HepG2 (cell line): ENCODE measurements around the gene RMND5A. TPM values are rescaled to one million over a fixed set of nuclear protein-coding genes. Genes with fewer than 3 reads are reported as not detected.

Experiments
- ATAC-seq: fragments of 200-7000 bp; cut with Tn5 transposase; 3 replicates; pipeline ENCODE4 v1.9.1; 2020; ENCODE audit warnings: mild to moderate bottlenecking, moderate library complexity
- BruUV-seq: library from RNA; stranded (reverse); fragments of 400-500 nt; replicated peaks from 2 replicates; lab custom pipeline; 2021; lab: Mats Ljungman, UMichigan
- CTCF ChIA-PET: fragments of 300-600 bp; formaldehyde crosslinking; extraction: SDS; loops from one replicate; lab custom pipeline; 2021; ENCODE audit warnings: low total read pairs, inconsistent platforms, low intra/inter-chr PET ratio; lab: Yijun Ruan, JAX
- POLR2A ChIA-PET: fragments of 350-600 bp; sonication (Branson Sonifier 250); formaldehyde crosslinking; loops from one replicate; lab custom pipeline; 2020; ENCODE audit warnings: antibody characterized with exemption, inconsistent platforms; lab: Yijun Ruan, JAX
- DNase-seq: peaks from one replicate; pipeline ENCODE4 v3.0.0-alpha.2; 2015; ENCODE audit warnings: low spot score
- FAIRE-seq: peaks from 3 replicates; lab custom pipeline; 2011; peaks lifted over from hg19 to GRCh38; lab: Jason Lieb, UNC
- H2AFZ ChIP-seq: one replicate; pipeline ENCODE4 v1.6.1; 2011; ENCODE audit warnings: low read length, inconsistent platforms
- H3K27ac ChIP-seq: fragments of 300-600 bp; 3 replicates; pipeline ENCODE4 v1.8.0; 2011; ENCODE audit warnings: mixed run types, mild to moderate bottlenecking, mixed read lengths, low read length, inconsistent platforms; ENCODE audit not compliant: insufficient read depth; ENCODE audit errors: extremely low read length
- H3K27me3 ChIP-seq, 2 experiments: fragments of 200-600 bp in 1 of 2; 2 replicates in 1 of 2; 3 replicates in 1 of 2; pipeline versions ENCODE4 v1.6.0 to v1.8.0; 2011; ENCODE audit warnings: low read length in 2 of 2, mild to moderate bottlenecking in 2 of 2, moderate library complexity in 2 of 2, inconsistent platforms in 1 of 2; ENCODE audit not compliant: insufficient read depth in 2 of 2, control insufficient read depth in 1 of 2
- H3K36me3 ChIP-seq, 2 experiments: fragments of 200-600 bp in 1 of 2; replicated peaks in 1 of 2; 2 replicates in 1 of 2; 3 replicates in 1 of 2; pipeline versions ENCODE4 v1.5.1 to v1.8.0; 2011; ENCODE audit warnings: low read length in 2 of 2, inconsistent platforms in 1 of 2; ENCODE audit not compliant: insufficient read depth in 2 of 2, control insufficient read depth in 1 of 2
- H3K4me1 ChIP-seq: 2 replicates; pipeline ENCODE4 v1.5.1; 2012; ENCODE audit warnings: low read length, inconsistent platforms; ENCODE audit not compliant: insufficient read depth
- H3K4me2 ChIP-seq: 2 replicates; pipeline ENCODE4 v1.6.0; 2011; ENCODE audit warnings: low read depth, low read length, inconsistent platforms
- H3K4me3 ChIP-seq, 3 experiments: fragments of 200-600 bp in 1 of 3; sonication (generic), shearing (Covaris generic) in 1 of 3; replicated peaks in 1 of 3; 2 replicates each; pipeline ENCODE4 v1.5.1; 2011 to 2016; ENCODE audit warnings: low read length in 3 of 3, inconsistent platforms in 2 of 3, low read depth in 2 of 3, mild to moderate bottlenecking in 2 of 3, control low read depth in 1 of 3, mixed read lengths in 1 of 3; ENCODE audit not compliant: insufficient read depth in 1 of 3
- H3K79me2 ChIP-seq: one replicate; pipeline ENCODE4 v1.6.1; 2011; ENCODE audit warnings: low read length, inconsistent platforms; ENCODE audit not compliant: insufficient read depth
- H3K9ac ChIP-seq: 2 replicates; pipeline ENCODE4 v1.6.0; 2011; ENCODE audit warnings: mild to moderate bottlenecking, low read depth, low read length, inconsistent platforms; ENCODE audit not compliant: insufficient read depth
- H3K9me3 ChIP-seq: 2 replicates; pipeline ENCODE4 v1.5.1; 2012; ENCODE audit warnings: mild to moderate bottlenecking, low read length
- H4K20me1 ChIP-seq: 2 replicates; pipeline ENCODE4 v1.6.0; 2011; ENCODE audit warnings: inconsistent platforms, mild to moderate bottlenecking, low read length, moderate library complexity; ENCODE audit not compliant: insufficient read depth
- ARHGAP35 ChIP-seq: sonication (generic); formaldehyde crosslinking; IDR thresholded peaks from 2 replicates; pipeline ENCODE4 v1.9.0; 2022; ENCODE audit warnings: mild to moderate bottlenecking, inconsistent platforms, moderate library complexity, missing genetic modification reagents, borderline replicate concordance
- MAZ ChIP-seq, 2 experiments: sonication (generic) in 1 of 2; formaldehyde crosslinking in 1 of 2; IDR thresholded peaks; 2 replicates each; pipeline versions ENCODE4 v1.5.0 to v1.6.1; 2012 to 2020; ENCODE audit warnings: low read depth in 2 of 2, mild to moderate bottlenecking in 2 of 2, borderline replicate concordance in 1 of 2, improper control_type of control experiment in 1 of 2, low read length in 1 of 2, missing genetic modification reagents in 1 of 2, moderate library complexity in 1 of 2
- ZNF605 ChIP-seq: sonication (generic); formaldehyde crosslinking; IDR thresholded peaks from 2 replicates; pipeline ENCODE4 v1.8.0; 2022; ENCODE audit warnings: mild to moderate bottlenecking, missing genetic modification reagents
- WGBS: methylation state at CpG from one replicate; pipeline ENCODE4 v1.1.6; 2017; ENCODE audit warnings: low lambda C conversion rate; 5-methylcytosine and 5-hydroxymethylcytosine counted together
- in situ Hi-C: cut with HindIII; loops from 2 replicates; pipeline ENCODE4 v1.10.0; 2017; ENCODE audit warnings: low pct_unique_long_range_greater_than_20kb; ENCODE audit not compliant: extremely low pct_ligation_motif_present
- intact Hi-C: fragments of 100-400 bp; cut with micrococcal nuclease; formaldehyde crosslinking; loops from one replicate; pipeline ENCODE4 v1.10.0; 2022; ENCODE audit not compliant: unreplicated experiment
- polyA plus RNA-seq, 8 experiments: library from polyadenylated mRNA; depleted of rRNA in 3 of 8; stranded (reverse) in 7 of 8; unstranded in 1 of 8; fragments of >200 nt; fragmentation: Illumina TruSeq in 4 of 8; extraction: Trizol in 4 of 8; gene quantifications; 2 replicates each; pipeline versions ENCODE4 v1.2.1 to v1.2.3, GENCODE V29; 2011 to 2016; ENCODE audit warnings: low read depth in 4 of 8, missing spikeins in 1 of 8, mixed read lengths in 1 of 8; ENCODE audit not compliant: insufficient read depth in 1 of 8
- total RNA-seq, 5 experiments: library from RNA; depleted of rRNA; stranded (reverse); fragments of >200 nt; fragmentation: Illumina TruSeq; extraction: Trizol; gene quantifications; 2 replicates each; pipeline ENCODE4 v1.2.3, GENCODE V29; 2016; ENCODE audit warnings: low read depth in 1 of 5

The RMND5A gene
- total and polyA plus RNA-seq, 2 of the 13 experiments (the other 11 are each of a cell fraction or from before 2014, with no cell fraction given): 31.0 to 66.4 TPM

GRCh38 chr2:86826951-86827350 lies 106.9 kb downstream of the RMND5A start:
- CTCF ChIA-PET: no interaction called here
- Histone ChIP-seq H3K4me2 (no peak overlapping the region), H4K20me1 (no peaks in the 10 kb centered on the region), H3K4me1 (peaks cover 15% of the 10 kb centered on the region), H3K9ac (no peak overlapping the region), H3K27me3 (peaks cover 0 to 26% of the 10 kb centered on the region in 2 experiments; a peak in 3 of 5 replicates), H3K79me2 (no peaks in the 10 kb centered on the region), H3K27ac (no peak overlapping the region), H3K9me3 (peaks cover 11% of the 10 kb centered on the region), H2AFZ (no peak overlapping the region), H3K36me3 (no peaks in the 10 kb centered on the region), H3K4me3 (no peak overlapping the region)
- intact Hi-C loops: no loop called here
- DNase-seq (no peak), FAIRE-seq (no peak), ATAC-seq (no peak)
- BruUV-seq: no TSS peak
- TF ChIP-seq ZNF605 (CRISPR knock-in tag): no peak
- no peak for TF ChIP-seq MAZ (IDR thresholded peaks at IDR 0.05; ENCODE audit: borderline replicate concordance, low read depth, low read length)
- TF ChIP-seq MAZ (CRISPR knock-in tag; IDR thresholded peaks at IDR 0.05; ENCODE audit: low read depth): no peak
- TF ChIP-seq ARHGAP35 (CRISPR knock-in tag): no peak
- POLR2A ChIA-PET: no interaction called here
- 43% methylated on average over 4 of the region's 4 CpGs for WGBS
- in situ Hi-C loops: no loop called here

Other genes with a start within 250 kb of the RMND5A start
- 114 and 154 TPM in 2 replicates for gene CHMP3, start 156.8 kb upstream of the RMND5A start, total RNA-seq (2016; rRNA removed; fragmentation: Illumina TruSeq; extraction: Trizol)
- 53.9 and 64.1 TPM in 2 replicates for gene CHMP3, start 156.8 kb upstream of the RMND5A start, polyA plus RNA-seq (2011; rRNA removed)
- 12.6 and 19.8 TPM in 2 replicates for gene RNF103, start 96.4 kb upstream of the RMND5A start, total RNA-seq (2016; rRNA removed; fragmentation: Illumina TruSeq; extraction: Trizol)
- gene RNF103, start 96.4 kb upstream of the RMND5A start, polyA plus RNA-seq (2011; rRNA removed): 19.6 and 21.1 TPM in 2 replicates
- not detected in 2 replicates for gene CD8A, start 70.6 kb downstream of the RMND5A start, total RNA-seq (2016; rRNA removed; fragmentation: Illumina TruSeq; extraction: Trizol)
- gene CD8A, start 70.6 kb downstream of the RMND5A start, polyA plus RNA-seq (2011; rRNA removed): 0.09 TPM in 2 replicates
- gene CD8B, start 141.6 kb downstream of the RMND5A start, total RNA-seq (2016; rRNA removed; fragmentation: Illumina TruSeq; extraction: Trizol): not detected in 2 replicates
- gene CD8B, start 141.6 kb downstream of the RMND5A start, polyA plus RNA-seq (2011; rRNA removed): 0.04 TPM in 1 of 2 replicates, not detected in the other
- gene RGPD1, start 221.8 kb downstream of the RMND5A start, total RNA-seq (2016; rRNA removed; fragmentation: Illumina TruSeq; extraction: Trizol): 0.22 and 0.27 TPM in 2 replicates
- 0.37 and 0.69 TPM in 2 replicates for gene RGPD1, start 221.8 kb downstream of the RMND5A start, polyA plus RNA-seq (2011; rRNA removed)